K562 (cell line): ENCODE measurements around the gene RABL2A. TPM values are rescaled to one million over a fixed set of nuclear protein-coding genes. Genes with fewer than 3 reads are reported as not detected.
"Not testable (repeated sequence)": the region's sequence is repeated elsewhere in the genome, so short reads cannot be mapped to it uniquely, and the experiment has no call there.

Experiments
- CHCHD3 ChIP-seq: fragments of 250-450 bp; sonication (Bioruptor Pico); IDR thresholded peaks from 2 replicates; pipeline ENCODE4 v2.1.2; 2022; ENCODE audit warnings: mild to moderate bottlenecking
- CREM ChIP-seq: IDR thresholded peaks from 2 replicates; pipeline ENCODE4 v1.6.1; 2014; ENCODE audit warnings: antibody characterized with exemption, low read depth
- EGR1 ChIP-seq: fragments of 450-650 bp; conservative IDR thresholded peaks from 2 replicates; pipeline ENCODE4 v1.6.1; 2017; ENCODE audit warnings: mild to moderate bottlenecking
- ELF1 ChIP-seq: fragments of 200-800 bp; sonication (Bioruptor generic); IDR thresholded peaks from 2 replicates; pipeline ENCODE4 v1.6.1; 2016; ENCODE audit warnings: missing genetic modification characterization, missing compliant biosample characterization
- FOXP1 ChIP-seq: sonication (generic); formaldehyde crosslinking; IDR thresholded peaks from 2 replicates; pipeline ENCODE4 v1.8.0; 2022; ENCODE audit warnings: mild to moderate bottlenecking, missing genetic modification reagents
- KDM5B ChIP-seq: fragments of 200-600 bp; sonication (generic); IDR thresholded peaks from 2 replicates; pipeline ENCODE4 v1.6.1; 2012; ENCODE audit warnings: low read depth, mild to moderate bottlenecking, moderate library complexity, low read length, control low read depth, inconsistent platforms; ENCODE audit not compliant: insufficient replicate concordance
- MEF2A ChIP-seq: IDR thresholded peaks from 2 replicates; pipeline ENCODE4 v1.6.1; 2011; ENCODE audit warnings: low read depth, mild to moderate bottlenecking, low read length, moderate library complexity; ENCODE audit not compliant: control insufficient read depth
- MTA3 ChIP-seq: fragments of 450-650 bp; formaldehyde crosslinking; IDR thresholded peaks from 2 replicates; pipeline ENCODE4 v1.6.1; 2017; ENCODE audit warnings: mild to moderate bottlenecking, borderline replicate concordance
- POLR2B ChIP-seq: fragments of 450-650 bp; IDR thresholded peaks from 2 replicates; pipeline ENCODE4 v1.6.1; 2018; ENCODE audit warnings: low read depth; ENCODE audit not compliant: partially characterized antibody
- SIN3A ChIP-seq, 2 experiments: fragments of 150-350 bp in 1 of 2; IDR thresholded peaks; 2 replicates each; pipeline ENCODE4 v1.6.1; 2011 to 2016; ENCODE audit warnings: borderline replicate concordance in 2 of 2, low read depth in 2 of 2, low read length in 2 of 2, mild to moderate bottlenecking in 2 of 2, moderate library complexity in 2 of 2; ENCODE audit not compliant: control insufficient read depth in 1 of 2
- SMAD4 ChIP-seq: fragments of 250-450 bp; sonication (Bioruptor Pico); conservative IDR thresholded peaks from 2 replicates; pipeline ENCODE4 v1.8.0; 2021; ENCODE audit warnings: inconsistent platforms, mild to moderate bottlenecking, moderate library complexity
- polyA plus RNA-seq, 8 experiments: library from polyadenylated mRNA; depleted of rRNA in 4 of 8; stranded (reverse) in 5 of 8; unstranded in 3 of 8; fragments of >200 nt; fragmentation: Nextera tagmentation in 2 of 8; fragmentation: Illumina TruSeq in 1 of 8; extraction: Ambion mirVana in 2 of 8; extraction: Trizol in 1 of 8; gene quantifications; 2 replicates each; pipeline versions ENCODE4 v1.2.1 to v1.2.3, GENCODE V29; 2011 to 2014; ENCODE audit warnings: inconsistent platforms in 1 of 8, missing spikeins in 1 of 8
- total RNA-seq, 7 experiments: library from RNA; depleted of rRNA in 6 of 7; stranded (reverse); fragments of >200 nt in 6 of 7; fragmentation: Illumina TruSeq in 2 of 7; extraction: Trizol in 2 of 7; gene quantifications; 2 replicates each; pipeline versions ENCODE4 v1.2.1 to v1.2.3, GENCODE V29; 2011 to 2021; ENCODE audit warnings: low replicate concordance in 1 of 7
- TF ChIP-seq, protein P1 (sequence below), 2 experiments: fragments of 200-800 bp in 1 of 2; sonication (Bioruptor generic) in 1 of 2; sonication (generic) in 1 of 2; formaldehyde crosslinking in 1 of 2; IDR thresholded peaks in 1 of 2; conservative IDR thresholded peaks in 1 of 2; 2 replicates each; pipeline versions ENCODE4 v1.5.0 to v1.6.1; 2016 to 2020; ENCODE audit warnings: missing compliant biosample characterization in 1 of 2, missing genetic modification characterization in 1 of 2, missing genetic modification reagents in 1 of 2
- TF ChIP-seq, protein P2 (sequence below), 2 experiments: IDR thresholded peaks; 2 replicates each; pipeline ENCODE4 v1.6.1; 2011; ENCODE audit warnings: borderline replicate concordance in 1 of 2, control low read depth in 1 of 2, low read depth in 1 of 2, low read length in 1 of 2, mild to moderate bottlenecking in 1 of 2, mixed read lengths in 1 of 2, moderate library complexity in 1 of 2; ENCODE audit not compliant: insufficient read depth in 1 of 2, insufficient read length in 1 of 2, poor library complexity in 1 of 2, severe bottlenecking in 1 of 2; ENCODE audit errors: extremely low read depth in 1 of 2
- TF ChIP-seq, protein P3 (sequence below), 3 experiments: fragments of 200-800 bp in 1 of 3; sonication (Bioruptor generic) in 1 of 3; sonication (generic) in 1 of 3; formaldehyde crosslinking in 1 of 3; IDR thresholded peaks; 2 replicates each; pipeline versions ENCODE4 v1.6.1 to v1.8.0; 2016 to 2022; ENCODE audit warnings: mild to moderate bottlenecking in 2 of 3, missing compliant biosample characterization in 2 of 3, missing genetic modification characterization in 2 of 3, missing genetic modification reagents in 1 of 3
- TF ChIP-seq, protein P4 (sequence below): sonication (generic); formaldehyde crosslinking; IDR thresholded peaks from 2 replicates; pipeline ENCODE4 v1.8.0; 2022; ENCODE audit warnings: missing genetic modification reagents, mild to moderate bottlenecking, moderate library complexity, borderline replicate concordance
- TF ChIP-seq, protein P5 (sequence below): fragments of 200-800 bp; sonication (Bioruptor generic); IDR thresholded peaks from 2 replicates; pipeline ENCODE4 v1.6.1; 2017; ENCODE audit warnings: missing genetic modification characterization, missing compliant biosample characterization

RABL2A gene
- total and polyA plus RNA-seq, 9 of the 15 experiments (the other 6 are each of a cell fraction or from before 2014, with no cell fraction given) = 0.27 to 5.8 (median 3.2) TPM

DNA sequence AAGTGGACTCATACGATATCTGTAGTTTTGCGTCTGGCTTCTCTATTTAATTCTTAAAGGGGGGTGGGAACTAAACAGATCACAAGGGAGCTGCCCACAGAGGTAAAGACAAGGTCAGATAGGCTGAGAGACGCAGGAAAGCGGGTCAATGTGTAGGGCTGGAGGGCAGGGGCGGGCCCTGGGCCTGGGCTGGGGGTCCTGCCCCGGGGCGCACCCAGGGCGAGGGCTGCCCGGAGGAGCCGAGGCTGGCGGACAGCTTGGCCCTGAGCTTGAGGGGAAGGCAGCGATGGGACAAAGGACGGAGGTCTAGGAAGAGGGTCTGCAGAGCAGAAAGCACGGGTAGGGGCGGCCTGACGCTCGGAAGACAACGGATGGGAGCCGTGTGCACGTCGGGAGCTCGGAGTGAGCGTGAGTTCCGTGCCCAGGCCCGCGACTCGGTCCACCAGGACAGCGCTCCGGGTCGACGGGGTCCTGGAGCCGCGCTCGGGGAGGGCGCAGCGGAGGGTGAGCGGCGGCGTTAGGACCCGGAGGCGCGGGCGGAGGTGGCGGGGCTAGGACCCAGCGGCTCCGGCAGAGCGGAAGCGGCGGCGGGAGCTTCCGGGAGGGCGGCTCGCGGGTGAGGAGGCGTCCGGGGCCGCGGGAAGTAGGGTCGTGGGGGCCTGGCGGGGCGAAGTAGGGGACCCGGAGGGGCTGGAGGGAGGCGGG is 43.4 kb upstream of the RABL2A start (continued):
- TF ChIP-seq, protein P1, sequence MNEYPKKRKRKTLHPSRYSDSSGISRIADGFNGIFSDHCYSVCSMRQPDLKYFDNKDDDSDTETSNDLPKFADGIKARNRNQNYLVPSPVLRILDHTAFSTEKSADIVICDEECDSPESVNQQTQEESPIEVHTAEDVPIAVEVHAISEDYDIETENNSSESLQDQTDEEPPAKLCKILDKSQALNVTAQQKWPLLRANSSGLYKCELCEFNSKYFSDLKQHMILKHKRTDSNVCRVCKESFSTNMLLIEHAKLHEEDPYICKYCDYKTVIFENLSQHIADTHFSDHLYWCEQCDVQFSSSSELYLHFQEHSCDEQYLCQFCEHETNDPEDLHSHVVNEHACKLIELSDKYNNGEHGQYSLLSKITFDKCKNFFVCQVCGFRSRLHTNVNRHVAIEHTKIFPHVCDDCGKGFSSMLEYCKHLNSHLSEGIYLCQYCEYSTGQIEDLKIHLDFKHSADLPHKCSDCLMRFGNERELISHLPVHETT (CRISPR knock-in tag; conservative IDR thresholded peaks at IDR 0.05 in 1 of 2, IDR thresholded peaks at IDR 0.05 in 1 of 2) = 0 out of 4 replicates have a peak, but pooled peaks of 1 of the 2 experiments have one; percentile 31
- TF ChIP-seq, protein P2, sequence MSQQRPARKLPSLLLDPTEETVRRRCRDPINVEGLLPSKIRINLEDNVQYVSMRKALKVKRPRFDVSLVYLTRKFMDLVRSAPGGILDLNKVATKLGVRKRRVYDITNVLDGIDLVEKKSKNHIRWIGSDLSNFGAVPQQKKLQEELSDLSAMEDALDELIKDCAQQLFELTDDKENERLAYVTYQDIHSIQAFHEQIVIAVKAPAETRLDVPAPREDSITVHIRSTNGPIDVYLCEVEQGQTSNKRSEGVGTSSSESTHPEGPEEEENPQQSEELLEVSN (IDR thresholded peaks at IDR 0.05; ENCODE audit: borderline replicate concordance in 1 of 2, extremely low read depth in 1 of 2, insufficient read depth in 1 of 2, insufficient read length in 1 of 2, low read depth in 1 of 2, low read length in 1 of 2, poor library complexity in 1 of 2, severe bottlenecking in 1 of 2) = peak in 1 of 2 experiments; percentile 47
- TF ChIP-seq MEF2A (0 out of 2 replicates have a peak, but pooled peaks have one; percentile 6), FOXP1 (CRISPR knock-in tag) (peak; percentile 53; the same call in 1 of the 2 replicates), CREM (peak; percentile 65; the same call in 1 of the 2 replicates), EGR1 (peak; percentile 43; the same call in 1 of the 2 replicates), POLR2B (peak; percentile 39), MTA3 (peak; percentile 63; the same call in 1 of the 2 replicates), ELF1 (peak; percentile 90), KDM5B (peak; percentile 41), SMAD4 (peak; percentile 78), CHCHD3 (CRISPR knock-in tag) (0 out of 2 replicates have a peak, but pooled peaks have one; percentile 36), SIN3A (IDR thresholded peaks at IDR 0.05; ENCODE audit: borderline replicate concordance in 2 of 2, control insufficient read depth in 1 of 2, low read depth in 2 of 2, low read length in 2 of 2) (peak in 1 of 2 experiments; percentile 50; a peak in 1 of 4 replicates)
- TF ChIP-seq, protein P3, sequence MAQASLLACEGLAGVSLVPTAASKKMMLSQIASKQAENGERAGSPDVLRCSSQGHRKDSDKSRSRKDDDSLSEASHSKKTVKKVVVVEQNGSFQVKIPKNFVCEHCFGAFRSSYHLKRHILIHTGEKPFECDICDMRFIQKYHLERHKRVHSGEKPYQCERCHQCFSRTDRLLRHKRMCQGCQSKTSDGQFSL (CRISPR knock-in tag; IDR thresholded peaks at IDR 0.05) = 0 out of 2 replicates have a peak, but pooled peaks have one; percentile 28
- TF ChIP-seq, protein P3 (tag; IDR thresholded peaks at IDR 0.05) = not testable (repeated sequence)
- TF ChIP-seq, protein P4, sequence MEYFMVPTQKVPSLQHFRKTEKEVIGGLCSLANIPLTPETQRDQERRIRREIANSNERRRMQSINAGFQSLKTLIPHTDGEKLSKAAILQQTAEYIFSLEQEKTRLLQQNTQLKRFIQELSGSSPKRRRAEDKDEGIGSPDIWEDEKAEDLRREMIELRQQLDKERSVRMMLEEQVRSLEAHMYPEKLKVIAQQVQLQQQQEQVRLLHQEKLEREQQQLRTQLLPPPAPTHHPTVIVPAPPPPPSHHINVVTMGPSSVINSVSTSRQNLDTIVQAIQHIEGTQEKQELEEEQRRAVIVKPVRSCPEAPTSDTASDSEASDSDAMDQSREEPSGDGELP = peak; percentile 62
- TF ChIP-seq, protein P5, sequence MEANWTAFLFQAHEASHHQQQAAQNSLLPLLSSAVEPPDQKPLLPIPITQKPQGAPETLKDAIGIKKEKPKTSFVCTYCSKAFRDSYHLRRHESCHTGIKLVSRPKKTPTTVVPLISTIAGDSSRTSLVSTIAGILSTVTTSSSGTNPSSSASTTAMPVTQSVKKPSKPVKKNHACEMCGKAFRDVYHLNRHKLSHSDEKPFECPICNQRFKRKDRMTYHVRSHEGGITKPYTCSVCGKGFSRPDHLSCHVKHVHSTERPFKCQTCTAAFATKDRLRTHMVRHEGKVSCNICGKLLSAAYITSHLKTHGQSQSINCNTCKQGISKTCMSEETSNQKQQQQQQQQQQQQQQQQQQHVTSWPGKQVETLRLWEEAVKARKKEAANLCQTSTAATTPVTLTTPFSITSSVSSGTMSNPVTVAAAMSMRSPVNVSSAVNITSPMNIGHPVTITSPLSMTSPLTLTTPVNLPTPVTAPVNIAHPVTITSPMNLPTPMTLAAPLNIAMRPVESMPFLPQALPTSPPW (CRISPR knock-in tag) = peak; percentile 72
